ENCODE measurements around the gene CHI3L1.

CHI3L1 gene

DNA sequence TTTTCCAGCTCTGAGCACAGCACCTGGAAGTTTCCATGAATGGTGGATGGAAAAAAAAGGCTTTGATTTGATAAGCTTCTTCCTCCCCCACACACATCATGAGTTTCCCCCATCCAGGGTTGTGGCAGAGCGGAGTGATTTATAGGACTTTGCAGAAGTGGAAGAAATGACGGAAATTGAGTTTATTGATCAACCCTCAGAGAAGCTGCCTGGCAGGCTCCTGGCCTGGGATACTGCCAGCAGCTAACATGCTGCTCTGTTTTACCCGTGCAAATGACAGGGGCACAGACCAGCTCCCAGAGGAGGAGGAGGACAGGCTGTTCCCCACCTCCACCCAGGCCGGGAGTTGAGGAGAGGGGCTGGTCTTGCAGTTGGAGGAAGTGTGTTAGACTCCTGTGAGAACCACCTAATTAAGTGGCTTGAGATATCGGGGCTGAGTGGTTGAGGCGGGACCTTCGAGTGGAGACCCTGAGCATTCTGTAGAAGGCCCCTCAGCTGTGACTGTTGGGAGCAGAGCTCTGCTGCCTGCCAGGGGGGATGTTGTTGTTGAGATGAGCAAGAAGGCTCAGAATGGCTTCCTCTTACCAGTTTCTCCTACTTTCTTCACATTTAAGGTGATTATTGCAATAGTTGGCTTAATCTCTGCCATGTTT lies 37.2 kb downstream of the CHI3L1 start:
- DNase-seq = peak in 1 of 2 experiments; percentile 19

DNA sequence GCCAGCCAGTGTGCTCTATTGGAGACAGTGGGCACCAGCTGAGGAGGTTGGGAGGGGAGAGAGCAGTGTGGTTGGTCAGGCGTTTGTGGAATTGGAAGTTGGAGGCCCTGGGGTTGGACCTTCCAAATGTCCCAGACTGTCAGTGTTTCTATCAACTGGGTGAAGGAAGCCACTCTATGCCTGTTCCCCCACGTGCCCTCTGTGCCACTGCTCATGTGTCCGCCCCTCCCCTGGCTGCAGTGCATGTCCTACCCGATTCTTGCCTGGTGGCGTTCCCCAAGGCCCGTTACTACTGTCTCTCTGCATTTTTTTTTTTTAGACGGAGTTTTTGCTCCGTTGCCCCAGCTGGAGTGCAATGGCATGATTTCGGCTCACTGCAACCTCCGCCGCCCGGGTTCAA lies 37.9 kb downstream of the CHI3L1 start:
- no peak for DNase-seq

DNA sequence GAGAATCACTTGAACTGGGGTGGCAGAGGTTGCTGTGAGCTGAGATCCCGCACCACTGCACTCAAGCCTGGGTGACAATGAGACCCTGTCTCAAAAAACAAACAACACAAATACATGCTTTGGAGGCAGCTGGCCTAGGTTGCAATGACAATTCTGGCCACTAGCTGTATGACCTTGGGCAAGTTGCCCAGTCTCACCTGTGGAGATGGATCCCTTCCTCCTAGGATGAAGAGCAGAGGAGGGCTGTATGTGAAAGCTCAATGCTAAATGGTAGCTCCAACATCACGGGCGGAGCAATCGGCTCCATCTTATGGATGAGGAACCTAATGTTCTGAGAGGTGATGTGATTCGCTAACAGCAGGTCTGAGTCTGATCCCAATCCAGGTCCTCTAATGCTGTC lies 38.4 kb downstream of the CHI3L1 start:
- no peak for DNase-seq

DNA sequence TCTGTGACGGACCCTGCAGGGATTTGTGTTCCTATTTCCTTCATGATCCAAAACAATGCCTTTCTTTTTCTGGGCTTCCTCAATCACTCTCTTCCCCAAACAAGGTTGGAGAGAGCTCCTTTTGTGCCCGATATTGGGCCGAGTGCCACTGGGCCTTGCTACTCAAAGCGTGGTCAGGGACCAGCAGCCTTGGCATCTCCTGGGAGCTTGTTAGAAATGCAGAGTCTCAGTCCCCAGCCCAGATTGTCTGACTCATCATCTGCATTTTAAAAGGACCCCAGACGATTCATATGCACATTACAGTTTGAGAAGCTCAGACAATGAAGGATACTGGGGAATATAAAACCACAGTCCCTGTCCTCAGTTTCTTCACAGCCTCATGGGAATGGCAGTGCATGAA lies 39.1 kb downstream of the CHI3L1 start:
- DNase-seq = no peak

DNA sequence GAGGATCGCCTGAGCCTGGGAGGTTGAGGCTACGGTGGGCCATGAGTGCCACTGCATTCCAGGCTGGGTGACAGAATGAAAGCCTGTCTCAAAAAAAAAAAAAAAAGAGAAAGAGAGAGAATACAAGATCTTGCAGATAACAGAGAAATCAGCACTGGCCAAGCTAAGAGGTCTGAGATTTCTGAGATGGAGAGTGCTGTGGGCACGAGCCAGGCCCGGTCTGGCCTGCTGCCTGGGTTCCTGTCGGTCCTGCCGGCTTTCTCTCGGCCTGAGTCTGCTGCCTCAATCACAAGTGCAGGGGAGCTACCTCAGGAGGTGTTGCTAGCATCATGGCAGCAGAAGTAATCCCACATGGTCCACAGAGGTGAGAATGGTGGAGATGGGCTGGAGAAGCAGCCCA lies 40.0 kb downstream of the CHI3L1 start:
- no peak for DNase-seq

DNA sequence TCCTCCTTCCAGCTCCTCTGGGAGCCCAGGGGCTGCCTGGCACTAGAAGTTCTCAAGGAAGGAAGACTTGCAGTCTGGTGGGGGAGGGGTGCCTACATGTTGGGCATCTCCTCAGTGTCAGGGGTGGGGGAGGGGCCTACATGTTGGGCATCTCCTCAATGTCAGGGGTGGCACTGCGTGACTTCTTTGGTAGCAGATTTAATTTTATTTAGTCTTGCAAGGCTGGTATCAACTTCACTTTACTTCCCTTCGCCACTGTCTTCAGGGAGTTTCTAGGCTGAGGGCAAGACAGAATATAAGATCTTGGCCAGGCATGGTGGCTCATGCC lies 40.5 kb downstream of the CHI3L1 start:
- DNase-seq = no peak

DNA sequence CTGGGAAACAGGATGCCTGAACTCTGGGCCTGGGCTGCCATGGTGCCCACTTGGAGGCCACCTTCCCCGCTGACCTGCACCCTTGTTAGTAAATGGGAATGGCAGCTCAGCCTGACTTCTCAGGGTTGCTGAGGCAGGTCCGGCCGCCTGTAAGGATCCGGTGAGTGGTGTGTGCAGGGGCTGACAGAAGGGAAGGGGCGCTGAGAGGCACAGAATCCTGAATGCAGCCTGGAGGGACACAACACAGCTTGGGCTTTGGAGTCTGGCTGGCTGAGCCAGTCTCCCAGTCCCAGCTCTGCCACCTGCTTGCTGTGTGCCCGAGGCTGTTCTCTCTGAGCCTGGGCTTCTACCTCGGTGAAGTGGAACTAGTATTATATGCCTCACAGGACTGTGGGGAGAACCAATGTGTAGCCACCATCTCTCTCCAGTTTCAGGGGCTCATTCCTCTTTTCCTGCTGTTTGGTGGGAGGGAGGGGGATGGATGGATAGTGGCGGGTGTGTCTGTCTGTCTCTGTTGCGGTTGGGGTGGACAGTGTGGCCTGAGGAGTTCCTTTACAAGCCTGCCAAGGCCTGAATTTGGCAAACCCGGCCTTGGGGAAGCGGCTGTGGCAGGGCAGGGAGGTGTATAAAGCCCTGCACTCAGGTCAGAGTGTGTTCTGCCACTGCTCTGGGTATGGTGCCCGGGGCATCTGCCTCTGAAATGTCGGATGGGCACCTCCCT lies 41.0 kb downstream of the CHI3L1 start:
- no peak for DNase-seq

DNA sequence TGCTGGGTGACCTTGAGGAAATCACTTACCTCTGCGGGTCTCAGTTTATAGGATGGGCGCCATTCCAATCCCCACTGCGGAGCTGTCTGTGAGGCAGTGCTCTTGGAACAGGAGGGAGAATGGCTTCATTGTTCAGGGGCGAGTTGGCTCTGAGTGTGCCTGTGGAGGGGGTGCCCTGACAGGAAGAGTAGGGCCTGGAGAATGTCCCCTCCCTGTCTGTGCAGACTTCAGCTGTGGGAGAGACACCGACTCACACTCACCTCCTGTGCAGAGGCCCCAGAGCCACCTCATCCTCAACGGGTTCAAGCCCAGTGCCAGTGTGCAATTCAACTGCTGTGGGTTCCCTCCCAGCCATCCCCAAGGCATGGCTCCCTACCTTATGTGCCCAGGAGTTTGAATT lies 41.8 kb downstream of the CHI3L1 start:
- DNase-seq = no peak

DNA sequence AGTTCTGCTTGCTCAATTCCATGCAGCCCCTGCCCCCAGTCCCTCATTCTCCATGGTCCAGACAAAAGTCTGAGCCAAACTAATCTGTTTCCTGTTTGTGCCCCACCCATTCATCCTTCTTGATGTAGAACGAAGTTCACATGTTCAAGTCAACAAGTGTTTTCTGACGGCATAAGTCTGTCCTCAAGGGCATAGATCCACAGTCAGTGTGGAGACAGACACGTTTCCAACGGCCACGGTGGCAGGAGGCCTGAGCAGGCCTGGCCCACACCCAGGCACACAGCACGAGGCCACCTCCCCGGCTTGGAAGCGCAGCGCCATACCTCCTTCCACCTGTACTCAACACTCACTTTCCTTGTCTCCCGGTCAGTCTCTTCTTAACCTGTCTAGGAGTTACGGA lies 42.9 kb downstream of the CHI3L1 start:
- no peak for DNase-seq

DNA sequence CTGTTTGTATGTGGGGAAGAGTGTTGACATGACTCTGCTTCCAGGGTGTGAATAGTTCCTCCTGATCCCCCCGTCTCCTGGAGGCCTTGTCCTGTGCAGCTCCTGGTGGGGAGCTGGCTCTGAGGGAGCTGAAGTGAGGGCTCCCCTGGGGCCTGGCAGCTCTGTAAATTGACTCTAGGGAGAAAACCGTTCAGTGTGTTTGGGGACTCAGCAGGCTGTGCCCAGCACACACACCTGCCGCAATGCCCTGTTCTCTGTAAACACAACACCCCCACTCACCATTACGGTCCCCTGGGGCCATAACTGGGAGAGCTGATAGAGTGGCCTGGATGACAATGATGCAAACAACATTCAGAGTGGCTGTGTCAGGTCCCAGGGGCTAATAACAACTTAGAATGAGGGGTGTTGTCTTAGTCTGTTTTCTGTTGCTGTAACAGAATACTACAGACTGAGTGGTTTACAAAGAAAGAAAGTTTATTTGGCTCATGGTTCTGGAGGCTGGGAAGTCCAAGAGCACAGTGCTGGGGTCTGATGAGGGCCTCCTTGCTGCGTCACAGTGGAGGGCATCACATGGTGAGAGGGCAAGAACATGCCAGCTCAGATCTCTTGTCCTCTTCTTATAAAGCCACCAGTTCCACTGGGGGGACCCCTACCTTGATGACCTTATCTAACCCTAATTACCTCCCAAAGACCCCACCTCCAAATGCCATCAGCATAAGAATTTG lies 43.7 kb downstream of the CHI3L1 start:
- DNase-seq = no peak

DNA sequence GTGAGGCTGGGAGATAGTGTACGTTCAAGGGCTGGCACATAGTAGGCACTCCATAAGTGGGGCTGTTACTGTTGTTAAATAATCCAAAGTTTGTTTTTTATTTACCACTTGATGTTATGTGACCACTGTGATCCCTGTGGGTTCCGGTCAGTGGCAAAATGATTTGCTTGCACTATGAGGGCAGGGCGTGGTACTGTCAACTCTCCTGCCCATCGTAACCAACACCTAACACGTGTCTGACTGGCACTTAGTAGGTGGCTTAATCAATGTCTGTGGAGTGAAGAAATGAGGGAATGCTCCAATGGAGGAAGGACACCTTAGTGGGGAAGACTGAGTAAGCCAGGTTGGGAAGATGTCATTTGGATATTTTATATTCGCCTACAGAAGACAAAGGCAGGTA lies 44.4 kb downstream of the CHI3L1 start:
- DNase-seq = no peak

DNA sequence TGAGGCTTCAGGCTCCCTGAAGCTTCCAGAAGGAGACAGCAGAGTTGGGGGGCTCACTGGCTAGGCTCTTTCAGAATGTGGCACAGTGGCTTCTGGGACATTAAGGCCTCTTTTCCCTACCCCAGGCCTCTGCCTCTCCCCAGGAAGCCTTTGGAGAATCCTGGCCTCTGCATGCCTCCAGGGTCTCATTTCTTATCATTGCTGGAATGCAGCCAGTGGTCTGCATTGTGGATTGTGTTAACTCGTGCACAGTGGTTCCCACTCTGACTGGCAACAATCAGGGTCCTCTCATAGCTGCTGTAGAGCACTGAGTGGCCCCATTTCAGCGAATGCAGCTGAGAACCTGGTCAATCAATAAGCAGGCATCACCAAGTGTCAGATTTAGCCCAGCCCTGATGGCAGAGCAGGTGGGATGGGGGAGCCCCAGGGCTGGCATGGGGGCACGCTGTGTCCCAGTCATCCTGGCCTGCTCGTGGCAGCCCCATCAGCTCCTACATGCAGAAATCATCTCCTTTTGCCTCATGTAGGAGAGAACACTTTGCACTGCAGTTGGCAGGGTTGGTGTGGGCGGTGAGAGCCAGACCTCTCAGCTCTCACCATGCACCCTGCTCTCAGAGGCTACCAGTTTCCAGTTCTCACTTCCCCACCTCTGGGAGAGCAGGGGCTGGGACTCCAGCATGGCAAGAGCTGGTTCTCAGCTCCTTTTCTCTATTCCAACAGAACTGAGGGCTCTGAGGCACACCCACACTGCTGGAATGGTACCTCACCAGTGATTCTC lies 45.6 kb downstream of the CHI3L1 start:
- no peak for DNase-seq

DNA sequence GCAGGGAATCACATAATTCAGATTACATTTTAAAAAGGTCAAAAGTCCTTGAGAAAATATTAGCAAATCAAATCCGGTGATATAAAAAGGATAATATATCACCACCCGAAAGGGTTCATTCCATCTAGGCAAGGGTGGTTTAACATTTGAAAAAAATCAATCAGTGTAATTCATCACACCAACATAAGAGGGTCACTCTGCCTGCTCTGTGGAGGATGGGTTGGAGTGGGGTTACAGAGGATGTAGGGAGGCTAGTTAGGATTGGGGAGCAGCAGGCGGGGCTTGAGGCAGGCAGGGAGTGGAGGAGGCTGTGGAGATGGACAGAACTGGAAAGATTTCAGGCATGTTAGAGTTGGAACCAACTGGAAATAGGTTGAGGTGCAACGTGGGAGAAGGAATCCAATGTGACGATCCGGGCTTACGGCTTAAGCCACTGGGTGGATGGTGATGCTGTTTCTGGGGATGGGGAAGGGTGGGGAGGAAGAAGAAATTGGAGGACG lies 46.5 kb downstream of the CHI3L1 start:
- DNase-seq = no peak

DNA sequence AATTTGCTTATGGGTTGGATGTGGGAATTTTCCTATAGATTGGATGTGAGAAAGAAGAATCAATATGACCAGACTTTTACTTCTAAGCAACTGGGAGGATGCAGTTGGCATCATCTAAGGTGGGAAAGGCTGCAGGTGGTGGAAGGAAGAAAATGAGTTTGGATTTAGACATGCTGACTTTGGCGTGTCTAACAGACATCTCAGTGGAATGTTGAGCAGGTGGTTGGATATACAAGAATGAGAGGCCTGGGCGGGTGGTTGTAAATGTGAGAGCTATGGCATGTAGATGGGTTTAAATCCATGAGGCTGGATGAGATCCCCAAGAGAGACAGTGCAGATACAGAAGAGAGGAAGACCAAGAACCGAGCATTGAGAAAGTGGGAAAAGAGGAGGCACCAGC lies 48.4 kb downstream of the CHI3L1 start:
- DNase-seq = no peak

DNA sequence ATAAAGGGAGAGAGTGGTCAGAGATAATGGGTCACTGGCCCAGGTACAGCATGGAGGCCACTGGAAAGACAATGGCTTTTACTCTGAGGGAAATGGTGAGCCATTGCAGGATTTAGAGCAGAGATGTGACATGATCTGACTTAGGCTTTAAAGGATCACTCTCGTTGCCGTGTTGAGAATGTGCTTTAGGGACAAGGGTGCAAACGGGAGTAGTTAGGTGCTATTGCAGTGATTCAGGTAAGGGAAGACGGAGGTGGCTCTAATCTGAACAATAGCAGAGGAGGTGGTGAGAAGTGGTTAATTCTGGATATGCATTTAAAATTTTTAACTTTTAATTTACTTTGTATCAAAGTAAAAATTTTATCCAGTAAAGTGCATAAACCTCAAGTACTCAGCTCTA lies 49.2 kb downstream of the CHI3L1 start:
- DNase-seq = no peak

DNA sequence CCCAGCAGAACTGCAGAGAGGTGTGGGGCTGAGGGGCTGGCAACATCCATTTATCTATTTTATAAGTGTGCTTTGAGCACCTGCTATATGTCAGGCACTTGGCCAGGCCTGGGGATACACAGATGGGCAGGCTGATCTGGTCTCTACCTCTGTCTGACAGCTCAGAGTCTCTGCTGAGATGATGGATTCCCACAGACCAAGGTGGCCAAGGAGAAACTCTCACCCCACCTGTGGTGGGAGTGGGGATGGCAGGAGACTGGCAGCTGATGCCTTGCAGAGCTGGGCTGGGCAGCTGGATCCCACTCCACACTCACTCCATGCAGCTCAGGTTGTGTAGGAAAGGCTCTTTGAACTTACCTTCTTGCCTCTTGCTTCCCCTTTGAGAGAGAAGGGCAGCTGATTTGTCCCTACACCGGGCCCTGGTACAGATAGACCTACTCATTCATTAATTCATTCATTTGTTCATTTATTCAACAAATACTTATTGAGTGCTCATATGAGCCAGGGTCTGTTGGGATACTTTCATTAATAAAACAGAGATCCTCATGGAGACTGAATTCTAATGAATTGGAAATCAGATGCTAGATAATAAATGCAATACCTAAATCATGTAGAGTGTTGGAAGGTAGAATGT lies 50.0 kb downstream of the CHI3L1 start:
- peak; percentile 58 to 76 for DNase-seq

DNA sequence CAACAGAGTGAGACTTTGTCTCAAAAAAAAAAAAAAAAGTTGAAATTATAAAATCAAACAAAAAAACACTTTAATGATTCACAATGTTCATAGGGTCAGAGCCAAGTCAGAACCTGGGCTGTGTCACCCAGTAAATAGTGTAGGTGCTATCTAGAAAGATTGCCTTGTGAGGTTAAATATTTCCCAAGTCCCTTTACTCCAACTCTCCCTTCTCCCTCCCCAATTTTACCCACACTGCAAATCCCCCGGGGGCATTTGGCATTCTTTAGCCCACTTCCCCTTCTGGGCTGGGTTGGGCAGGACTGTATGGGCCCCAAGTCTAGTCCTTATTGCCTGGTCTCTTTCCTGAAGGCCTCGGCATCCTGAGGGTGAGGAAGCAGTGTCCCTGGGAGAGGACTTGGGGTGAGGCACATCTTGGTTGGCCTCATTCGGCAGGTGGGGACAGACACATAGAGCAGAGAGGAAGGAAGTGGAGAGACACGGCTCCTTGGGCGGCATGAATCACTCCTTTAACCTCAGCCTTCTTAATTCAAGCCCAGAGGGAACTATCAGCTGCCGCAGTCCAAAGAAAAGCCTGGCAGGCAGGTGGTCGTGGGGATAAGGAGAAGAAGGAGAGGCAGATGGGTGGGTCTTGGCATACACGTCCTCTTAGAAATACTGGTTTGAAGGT lies 50.7 kb downstream of the CHI3L1 start:
- peak; percentile 37 to 47 for DNase-seq

DNA sequence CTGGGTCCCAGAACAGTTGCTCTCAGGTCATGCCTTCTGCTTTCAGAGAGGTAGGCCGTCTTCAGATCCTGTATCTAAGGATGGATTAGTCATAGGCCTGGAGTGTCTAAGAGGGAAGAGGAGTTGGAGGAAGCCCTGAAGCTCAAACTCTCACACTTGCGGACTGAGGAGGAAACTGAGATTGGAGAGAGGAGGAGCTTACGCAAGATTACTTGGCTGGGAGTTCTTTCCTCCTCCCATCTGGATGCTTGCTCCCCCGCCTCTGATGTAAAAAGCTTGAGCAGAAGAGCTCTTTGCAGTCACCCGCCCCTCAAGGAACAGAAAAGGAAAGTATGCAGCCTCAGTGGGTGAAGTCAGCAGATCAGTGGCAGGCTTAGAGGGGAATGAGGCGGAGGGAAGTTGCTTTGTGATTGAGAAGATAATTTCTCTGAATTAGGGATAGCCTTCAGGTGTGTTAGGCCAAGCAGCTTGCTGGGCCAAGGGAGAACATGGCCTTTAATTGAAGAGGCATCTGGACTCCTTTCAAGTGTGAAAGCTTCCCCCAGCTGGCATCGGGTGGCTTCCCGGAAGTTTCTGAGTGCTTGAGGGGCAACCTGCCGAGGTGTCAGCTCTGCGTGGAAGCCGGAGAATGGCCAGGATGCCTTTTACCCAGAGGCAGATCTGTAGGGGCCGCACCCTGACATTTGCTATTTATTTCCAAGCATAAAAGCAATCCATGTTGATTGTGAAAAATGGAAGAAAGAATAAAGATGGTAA lies 52.4 kb downstream of the CHI3L1 start:
- DNase-seq = peak; percentile 80 to 88

DNA sequence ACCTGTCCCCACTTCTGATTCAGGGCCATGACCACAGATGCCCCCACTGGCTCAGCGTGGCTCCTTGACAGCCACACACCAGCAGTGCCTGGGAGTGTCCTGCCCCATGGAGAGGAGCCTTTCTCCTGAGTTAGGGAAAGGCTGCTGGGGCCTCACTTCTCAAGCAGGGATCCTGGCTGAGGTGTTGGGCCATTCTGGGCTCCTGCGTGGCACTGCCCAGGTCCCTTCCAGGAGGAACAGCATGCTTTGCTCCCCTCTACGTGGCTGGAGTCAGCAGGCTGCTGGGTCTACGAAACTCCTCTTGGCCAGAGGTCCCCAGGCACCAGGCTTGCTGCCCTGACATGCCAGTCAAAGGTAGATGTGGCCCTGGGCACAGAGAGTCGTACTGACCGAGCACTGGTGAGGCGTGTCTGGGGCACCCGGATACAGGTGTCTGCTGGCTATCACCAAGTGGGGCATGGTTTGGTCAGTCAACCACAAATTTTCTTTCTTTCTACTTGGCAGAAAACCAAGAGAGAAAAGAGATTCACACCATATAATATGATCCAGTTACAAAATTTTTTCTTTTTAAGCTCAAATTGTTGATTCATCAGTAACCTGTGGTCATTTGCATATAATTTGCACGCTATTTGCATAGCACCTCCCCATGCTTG lies 54.8 kb downstream of the CHI3L1 start:
- DNase-seq = no peak

DNA sequence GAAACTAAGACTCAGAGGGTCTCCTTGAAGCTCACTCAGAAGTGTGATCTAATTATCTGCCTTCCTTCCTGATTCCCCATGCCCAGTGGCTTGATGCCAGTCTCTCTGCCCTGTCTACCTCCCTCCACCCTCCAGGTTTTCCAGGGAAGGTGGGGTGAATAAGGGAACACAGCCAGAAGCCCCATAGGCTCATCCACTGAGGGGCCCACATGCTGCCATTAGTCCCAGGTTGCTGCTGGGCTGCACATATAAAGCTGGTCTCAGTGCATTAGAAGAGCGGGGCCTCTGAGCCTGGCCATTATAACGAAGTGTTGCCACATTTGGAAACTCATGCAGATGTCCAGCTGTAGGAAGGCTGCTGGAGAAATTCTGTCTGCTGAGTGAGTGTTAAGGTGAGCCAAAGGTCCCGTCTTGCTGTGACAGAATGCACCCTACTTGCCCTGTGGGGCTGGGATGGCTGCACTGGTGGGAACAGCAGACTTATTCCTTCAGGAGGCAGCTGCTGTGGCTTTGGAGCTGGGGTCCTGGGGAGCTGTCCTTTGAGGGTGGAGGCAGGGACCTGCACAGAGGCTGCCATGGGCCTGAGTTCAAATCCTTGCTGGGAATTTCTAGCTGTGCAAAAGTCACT lies 56.0 kb downstream of the CHI3L1 start:
- no peak for DNase-seq

Data from NCI-H524 (cell line).